Measurements from ENCODE around the gene BEST1.

DNA sequence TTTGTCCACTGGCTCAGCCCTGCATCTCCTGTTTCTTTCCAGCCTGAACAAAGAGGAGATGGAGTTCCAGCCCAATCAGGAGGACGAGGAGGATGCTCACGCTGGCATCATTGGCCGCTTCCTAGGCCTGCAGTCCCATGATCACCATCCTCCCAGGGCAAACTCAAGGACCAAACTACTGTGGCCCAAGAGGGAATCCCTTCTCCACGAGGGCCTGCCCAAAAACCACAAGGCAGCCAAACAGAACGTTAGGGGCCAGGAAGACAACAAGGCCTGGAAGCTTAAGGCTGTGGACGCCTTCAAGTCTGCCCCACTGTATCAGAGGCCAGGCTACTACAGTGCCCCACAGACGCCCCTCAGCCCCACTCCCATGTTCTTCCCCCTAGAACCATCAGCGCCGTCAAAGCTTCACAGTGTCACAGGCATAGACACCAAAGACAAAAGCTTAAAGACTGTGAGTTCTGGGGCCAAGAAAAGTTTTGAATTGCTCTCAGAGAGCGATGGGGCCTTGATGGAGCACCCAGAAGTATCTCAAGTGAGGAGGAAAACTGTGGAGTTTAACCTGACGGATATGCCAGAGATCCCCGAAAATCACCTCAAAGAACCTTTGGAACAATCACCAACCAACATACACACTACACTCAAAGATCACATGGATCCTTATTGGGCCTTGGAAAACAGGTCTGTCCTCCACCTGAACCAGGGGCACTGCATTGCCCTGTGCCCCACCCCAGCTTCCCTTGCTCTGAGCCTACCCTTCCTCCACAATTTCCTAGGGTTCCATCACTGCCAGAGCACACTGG, 12.3 kb downstream of the BEST1 start:
- TF ChIP-seq GATA3 (IDR thresholded peaks at IDR 0.05; ENCODE audit: low read depth, low read length) (no peak), GATA2 (IDR thresholded peaks at IDR 0.05; ENCODE audit: low read depth, low read length) (no peak)

Data from SH-SY5Y (cell line).